Hematopoietic multipotent progenitor cell (in vitro differentiated cells): ENCODE data around the gene SLC4A11. TPM values are rescaled to one million over a fixed set of nuclear protein-coding genes. Genes with fewer than 3 reads are reported as not detected.

Experiments
- DNase-seq, 3 donors: peaks; one replicate each; pipeline ENCODE4 v3.0.0-alpha.2; 2011 to 2015; ENCODE audit warnings: low read depth in 2 of 3, low spot score in 2 of 3
- total RNA-seq: library from RNA; depleted of rRNA; stranded (reverse); fragments of >200 nt; gene quantifications from one replicate; pipeline ENCODE4 v1.2.3, GENCODE V29; 2012

The SLC4A11 gene
- total RNA-seq, 1 donor = 0.27 TPM

DNA sequence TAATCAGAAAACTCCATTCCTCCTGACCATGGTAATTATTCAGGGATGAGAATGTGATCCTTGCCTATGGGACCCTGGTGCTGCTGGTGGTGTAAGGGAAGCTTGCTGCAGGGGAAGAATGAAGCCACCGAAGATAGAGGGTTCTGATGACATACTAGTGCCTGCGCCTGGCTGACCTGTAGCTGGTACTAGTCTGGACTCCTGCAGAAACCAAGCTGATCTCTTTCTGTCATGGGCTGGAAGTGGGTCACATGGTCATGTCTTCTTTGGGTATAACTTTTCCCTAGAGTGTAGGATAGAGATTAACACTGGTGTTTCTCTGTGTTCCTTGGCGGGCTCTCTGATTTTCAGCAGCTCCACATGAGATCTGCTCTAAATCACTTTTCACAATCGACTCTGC, 8.6 kb upstream of the SLC4A11 start:
- DNase-seq = no peak

DNA sequence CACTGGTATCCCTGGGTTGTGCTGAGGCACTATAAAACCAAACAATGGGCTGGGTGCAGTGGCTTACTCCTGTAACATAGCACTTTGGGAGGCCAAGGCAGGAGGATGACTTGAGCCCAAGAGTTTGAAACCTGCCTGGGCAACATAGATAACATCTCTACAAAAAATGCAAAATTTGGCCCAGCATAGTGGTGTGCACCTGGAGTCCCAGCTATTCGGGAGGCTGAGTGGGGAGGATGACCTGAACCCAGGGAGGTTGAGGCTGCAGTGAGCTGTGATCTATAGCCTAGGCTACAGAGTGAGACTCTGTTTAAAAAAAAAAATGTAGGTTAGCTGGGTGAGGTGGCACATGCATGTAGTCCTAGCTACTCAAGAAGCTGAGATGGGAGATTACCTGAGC, 7.7 kb upstream of the SLC4A11 start:
- DNase-seq = no peak

DNA sequence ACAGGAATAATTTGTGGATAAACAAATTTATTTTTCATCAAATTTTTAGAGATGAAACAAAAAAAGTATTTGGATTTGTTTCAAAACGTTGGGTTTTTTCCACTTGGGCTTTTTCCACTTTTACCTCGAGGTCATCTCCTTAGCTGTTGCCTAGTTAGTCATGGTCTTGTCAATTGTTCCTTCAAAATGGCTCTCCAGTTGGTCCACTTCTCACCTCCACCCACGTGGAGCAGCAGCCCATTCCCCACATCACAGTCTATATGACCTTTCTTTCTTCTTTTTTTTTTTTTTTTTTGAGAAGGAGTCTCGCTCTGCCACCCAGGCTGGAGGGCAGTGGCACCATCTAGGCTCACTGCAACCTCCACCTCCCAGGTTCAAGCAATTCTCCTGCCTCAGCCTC, 6.7 kb upstream of the SLC4A11 start:
- no peak for DNase-seq

DNA sequence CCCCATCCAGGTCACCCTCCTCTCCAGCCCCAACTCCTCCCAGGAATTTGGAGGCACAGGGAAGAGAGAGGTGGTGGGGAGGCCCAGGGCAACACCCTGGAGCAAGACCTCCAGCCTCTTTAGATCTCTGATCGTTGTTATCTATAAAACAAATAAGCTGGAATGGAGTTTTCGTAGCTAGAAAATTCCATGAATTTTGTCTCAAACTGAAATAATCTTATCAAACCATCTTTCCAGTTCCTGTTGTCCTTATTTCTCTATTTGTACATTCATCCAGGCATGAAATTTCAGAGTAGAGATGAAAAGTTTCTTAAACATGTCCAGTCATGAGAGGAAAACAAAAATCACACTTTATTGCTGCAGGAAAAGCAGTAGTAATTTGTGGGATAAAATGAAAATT, 6.2 kb upstream of the SLC4A11 start:
- DNase-seq = no peak

DNA sequence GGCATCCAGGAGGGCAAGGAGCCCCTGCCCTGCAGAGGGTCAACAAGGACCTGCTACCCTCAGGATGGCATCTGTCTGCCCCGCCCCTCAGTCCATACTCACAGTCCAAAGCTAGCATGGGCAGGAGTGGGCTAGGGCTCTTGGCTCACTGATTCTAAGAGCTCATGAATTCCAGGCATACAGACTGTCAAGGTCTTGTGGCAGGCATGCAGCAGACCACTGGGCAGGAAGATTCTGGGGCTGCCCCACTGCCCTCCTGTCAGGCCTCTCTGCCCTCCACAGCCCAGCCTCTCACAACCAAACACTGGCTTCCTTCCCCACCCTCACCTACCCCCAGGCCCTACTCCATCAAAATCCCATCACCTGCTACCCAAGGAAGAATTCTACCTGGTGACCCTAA, 5.6 kb upstream of the SLC4A11 start:
- DNase-seq = no peak

DNA sequence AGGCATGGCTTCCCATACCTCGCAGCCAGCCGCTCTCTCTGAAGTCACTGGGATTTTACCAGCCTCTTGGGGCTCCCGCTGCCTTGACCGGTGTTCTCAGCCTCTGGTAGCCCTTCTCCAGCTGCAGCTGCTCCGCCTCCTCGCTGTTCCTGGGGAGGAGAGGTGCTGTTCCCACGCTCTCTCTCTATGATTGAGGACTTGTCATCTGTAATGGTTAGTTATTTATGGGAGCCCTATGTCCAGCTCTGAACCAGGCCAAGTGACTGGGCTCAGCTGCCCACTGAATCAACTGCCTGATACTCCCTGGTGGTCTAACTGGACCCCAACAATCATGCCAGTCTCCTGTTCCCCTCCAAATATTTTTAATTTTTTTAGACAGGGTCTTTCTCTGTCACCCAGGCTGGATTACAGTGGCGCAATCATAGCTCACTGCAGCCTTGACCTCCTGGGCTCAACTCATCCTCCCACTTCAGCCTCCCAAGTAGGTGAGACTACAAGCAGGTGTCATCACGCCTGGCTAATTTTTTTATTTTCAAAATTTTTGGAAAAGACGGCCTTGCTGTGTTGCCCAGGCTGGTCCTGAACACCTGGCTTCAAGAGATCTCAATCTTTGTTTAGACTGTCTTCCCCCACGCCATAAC, 4.8 kb upstream of the SLC4A11 start:
- no peak for DNase-seq

DNA sequence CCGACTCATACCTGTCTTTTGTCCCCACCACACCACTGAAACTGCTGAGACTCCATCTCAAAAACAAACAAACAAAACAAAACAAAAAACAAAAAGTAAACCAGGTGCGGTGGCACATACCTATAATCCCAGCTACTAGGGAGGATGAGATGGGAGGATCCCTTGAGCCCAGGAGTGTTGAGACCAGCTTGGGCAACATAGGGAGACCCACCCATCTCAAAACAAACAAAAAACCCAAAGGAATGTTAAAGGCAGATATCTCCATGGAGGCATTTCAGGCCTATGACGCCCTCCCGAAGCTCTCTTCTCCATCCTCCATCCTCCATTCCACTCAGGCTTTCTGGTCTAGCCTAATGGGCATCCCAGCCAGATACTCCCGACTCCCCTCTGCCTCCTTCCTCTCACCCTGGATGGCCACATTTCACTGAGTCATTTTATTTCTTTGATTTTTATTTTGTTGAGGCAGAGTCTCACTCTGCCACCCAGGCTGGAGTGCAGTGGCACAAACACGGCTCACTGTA, 3.2 kb upstream of the SLC4A11 start:
- no peak for DNase-seq

DNA sequence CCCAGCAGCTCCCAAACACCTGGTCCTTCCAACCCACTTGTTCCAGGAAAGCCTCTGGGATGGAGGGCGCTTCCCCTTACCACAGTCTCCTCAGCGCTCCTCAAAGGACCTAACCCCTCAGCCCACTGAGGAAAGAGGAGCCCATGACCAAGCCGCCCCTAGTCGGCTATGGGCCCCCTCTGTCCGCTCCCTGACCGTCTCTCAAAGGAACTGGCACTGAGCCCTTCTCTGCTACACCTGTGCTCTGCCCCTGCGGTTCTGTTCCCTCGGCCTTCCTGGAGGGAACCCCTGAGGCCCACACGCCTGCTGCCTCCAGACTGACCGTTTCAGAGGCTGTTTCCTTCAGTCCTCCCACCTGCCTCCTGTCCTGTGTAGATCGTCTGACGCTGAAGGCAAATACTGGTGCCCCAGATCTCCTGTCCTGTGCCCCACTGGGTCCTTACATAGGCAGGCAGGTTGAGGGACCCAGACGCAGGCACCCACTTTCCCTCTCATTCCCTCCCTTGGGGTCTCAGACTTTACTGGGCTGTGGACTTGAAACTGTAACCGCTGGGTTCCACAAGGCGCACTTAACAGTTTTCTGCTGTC, 1.9 kb upstream of the SLC4A11 start:
- no peak for DNase-seq

DNA sequence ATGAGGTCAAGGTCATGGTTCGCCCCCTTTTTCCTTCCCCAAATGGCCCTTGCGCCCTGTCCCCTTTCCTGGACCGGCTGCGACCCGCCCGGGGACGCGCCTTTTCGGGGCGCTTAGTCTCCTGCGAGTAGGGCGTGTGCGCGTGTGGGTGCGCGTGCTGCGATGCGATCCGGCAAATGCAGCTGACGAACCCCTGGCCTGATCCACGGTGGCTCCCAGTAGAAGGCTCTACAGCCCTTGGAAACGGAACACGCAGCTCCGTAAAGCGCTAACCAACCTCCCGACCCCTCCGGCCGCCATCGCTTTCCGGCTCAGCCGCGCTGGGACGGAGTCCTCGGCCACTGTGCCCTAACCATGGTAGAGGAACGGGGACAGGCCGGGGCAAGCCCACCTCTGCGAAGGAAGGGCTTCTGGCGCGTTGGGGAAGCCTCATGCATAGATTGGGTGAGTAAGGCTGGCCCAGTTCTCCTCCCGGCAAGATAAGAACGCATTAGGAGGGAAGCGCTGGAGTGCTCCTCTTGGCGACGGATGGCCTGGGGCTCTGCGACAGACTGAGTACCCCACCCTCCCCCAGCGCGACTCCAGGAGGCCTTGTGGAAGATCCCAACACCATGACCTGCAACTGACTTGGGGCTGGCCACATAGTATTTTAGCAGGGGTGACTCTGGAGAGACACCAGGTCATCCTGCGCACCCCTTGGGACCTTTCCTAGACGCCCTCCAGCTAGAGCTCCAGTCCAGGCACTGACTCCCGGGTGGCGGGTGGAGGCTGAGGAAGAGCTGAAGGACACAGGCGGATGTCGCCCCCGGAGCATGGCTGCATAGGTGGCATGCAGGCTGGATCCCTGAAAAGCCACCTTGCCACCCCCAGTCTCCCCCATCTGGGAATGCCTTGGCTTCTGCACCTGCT, 1.1 kb upstream of the SLC4A11 start:
- no peak for DNase-seq

DNA sequence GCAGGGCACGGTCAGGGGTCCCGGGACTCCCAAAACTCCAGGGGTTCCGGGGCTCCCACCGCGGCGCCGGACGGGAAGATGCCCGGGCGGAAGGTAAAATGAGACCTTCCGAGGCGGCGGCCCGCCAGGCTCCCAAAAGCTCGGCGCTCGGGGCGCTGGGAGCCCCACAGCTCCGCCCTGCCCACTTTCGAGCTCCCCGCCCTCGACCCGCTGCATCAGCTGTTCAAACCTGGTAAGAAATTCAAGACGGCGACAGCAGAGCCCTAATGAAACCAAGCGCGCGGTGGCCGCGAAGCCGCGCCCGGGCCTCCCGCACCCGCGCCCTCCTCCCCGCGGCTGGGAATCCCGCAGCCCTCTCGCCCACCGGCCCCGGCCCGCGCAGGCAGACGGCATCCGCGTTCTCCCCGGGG, 369 bp downstream of the SLC4A11 start:
- DNase-seq = peak in 2 of 3 donors; percentile 31 to 53

DNA sequence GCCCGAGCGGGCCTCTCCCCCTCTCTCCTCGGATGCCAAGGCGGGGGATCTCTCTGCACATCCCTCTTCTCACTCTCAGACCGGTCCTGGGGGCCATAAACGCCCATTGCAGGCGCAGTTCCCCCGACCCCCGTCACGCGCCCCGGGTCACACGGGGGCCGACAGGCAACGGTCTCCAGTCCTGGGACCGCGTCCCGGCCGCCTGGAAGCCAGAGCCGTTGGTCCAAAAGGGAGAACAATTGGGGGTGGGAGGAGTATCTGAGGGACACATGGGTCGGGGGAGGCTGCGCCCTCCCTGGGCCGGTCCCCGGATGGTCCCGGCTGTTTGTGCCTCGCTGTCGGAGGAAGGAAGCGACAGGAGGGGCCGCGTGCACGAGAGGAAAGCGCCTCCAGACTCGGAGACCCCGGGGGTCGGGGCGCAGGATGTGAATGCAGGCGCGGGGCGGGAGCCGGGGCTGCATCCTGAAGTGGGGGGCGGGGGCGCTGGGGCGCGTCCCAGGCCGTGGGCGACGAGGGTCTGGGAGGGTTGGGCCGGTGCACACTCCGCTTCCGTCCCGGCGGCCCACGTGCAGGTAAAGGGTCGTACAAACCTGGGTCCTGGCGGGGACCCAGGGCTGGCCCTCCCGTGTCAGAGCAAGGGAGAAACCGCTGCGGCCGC, 903 bp downstream of the SLC4A11 start:
- peak in 1 of 3 donors; percentile 33 for DNase-seq

DNA sequence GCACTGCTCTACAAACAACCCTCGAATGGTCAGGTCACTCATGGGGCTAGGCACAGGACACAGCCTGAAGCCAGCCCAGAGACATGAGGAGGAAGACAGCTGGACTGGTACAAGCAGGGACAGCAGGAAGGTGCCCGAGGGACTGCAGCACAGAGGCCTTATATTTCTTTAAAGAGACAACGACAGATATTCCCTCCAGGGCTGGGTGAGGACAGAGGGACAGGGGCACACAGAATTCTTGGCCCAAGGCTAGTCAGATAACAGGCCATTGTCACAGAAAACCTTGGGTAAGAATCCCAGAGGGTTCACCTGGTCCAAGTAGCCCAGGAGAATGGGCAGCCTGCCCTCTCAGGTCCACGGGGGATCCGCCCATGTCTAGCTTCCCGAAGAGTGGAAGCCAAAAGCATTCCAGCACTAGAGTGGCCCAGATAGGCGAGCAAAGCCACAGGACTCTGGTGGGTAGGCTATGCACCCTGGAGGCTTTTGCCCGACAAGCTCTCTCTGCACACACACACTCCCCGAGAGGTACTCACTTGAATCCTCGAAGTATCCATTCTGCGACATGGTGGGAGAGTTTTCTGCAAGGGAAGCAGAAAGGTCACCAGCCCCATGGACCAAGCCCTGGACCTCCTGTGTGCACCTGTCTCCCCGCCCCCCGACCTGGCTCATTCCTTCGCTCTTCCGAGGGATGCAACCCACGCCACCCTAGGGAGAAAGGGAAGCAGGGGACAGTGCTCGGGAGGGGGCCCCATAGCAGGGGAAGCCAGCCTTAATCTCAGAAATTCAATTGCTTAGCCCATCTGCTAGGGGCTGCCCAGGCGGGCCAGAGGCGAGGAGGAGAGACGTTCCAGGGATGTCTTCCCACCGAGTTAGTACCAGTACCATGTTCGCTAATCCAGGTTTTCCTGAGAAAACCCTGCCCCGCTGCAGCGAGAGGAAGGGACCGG, 1.7 kb downstream of the SLC4A11 start:
- no peak for DNase-seq

DNA sequence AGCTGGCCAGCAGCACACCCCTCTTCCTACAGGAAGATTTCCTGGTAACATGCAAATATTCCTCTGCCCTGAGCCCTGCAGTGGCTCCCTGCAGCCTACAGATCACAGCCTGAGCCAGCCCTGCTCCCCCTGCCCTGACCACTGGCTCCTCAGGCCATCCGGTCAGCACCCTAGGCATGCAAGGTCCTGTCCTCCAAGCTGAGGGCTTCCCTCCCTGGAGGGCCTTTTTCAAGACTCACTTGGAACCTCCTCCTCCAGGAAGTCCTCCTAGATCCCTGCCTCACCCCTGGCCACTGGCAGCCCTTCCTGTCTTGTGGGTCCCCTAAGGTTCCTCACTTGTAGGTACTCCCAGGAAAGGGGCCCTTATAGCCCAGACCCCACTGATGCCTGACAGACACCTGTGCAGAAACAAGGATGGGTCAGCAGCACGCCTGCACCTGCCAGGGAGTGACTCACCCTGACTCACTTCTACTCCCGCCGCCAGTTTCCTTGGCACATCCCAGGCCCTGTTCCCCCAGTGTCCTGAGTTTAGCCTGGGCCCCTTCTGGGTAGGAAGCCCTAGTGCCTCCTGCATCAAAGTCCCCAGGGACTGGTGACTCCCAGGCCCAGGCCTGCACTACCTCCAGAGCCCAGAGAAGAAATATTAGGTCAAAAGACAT, 3.2 kb downstream of the SLC4A11 start:
- no peak for DNase-seq

DNA sequence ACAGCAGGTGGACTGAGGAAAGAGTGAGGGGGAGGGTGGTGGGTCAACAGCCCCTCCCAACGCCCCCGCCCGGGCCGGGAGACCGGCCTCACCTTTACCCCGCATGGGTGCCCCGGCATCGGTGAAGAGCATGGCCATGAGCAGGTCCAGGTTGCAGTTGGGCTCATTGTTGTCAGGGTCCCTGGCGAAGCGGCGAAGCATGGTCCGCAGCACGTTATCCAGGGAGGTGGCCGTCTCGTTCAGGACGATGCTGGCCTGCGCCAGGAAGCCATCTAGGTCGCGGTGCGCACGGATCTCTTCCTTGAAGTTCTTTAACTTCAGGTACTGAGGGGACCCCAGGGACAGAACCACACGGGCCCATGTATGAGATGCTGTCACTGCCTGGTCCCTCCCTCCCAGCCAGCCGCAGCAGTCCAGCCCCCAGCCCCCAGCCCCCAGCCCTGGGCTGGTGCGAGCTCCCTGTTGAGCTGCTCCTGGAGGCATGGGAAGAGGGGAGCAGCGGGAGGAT, 4.9 kb downstream of the SLC4A11 start:
- no peak for DNase-seq

DNA sequence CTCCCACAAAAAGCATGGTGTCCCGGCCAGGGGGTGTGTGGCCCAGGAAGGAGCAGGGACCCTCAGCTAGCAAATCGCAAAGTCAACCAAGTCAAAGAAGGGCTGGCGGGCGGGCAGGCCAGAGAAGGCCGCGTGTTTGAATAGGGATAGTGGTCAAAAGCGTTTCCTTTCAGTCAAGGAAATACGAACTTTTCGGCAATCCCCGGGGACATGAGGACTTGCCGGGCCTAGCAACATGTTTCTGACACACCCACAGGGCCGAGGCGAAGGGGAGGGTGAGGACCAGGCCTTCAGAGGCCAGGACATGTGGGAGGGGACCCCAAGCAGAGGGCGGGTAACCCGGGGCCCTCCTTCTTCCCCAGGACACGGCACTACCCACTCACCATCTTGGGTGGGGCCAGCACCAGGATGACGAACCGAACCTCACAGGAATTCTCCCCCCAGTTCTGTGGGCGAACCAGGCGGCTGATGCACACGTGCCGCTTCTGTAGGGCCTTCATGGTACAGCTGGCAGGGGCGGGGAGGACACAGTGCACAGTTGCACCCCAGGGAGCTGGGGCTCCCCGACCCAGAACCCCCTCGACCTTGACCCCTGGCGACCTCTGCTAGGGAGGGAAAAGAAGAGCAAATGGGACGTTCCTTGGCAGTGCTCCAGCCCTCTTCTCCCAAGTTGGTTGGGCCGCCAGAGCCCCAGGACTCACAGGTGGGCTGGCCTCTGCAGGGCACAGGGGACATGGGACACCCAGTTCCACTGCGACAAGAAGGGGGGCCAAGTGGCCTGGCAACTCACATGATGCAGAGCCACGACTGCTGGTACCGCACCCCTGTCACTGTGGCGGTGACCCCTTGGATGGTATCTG, 5.6 kb downstream of the SLC4A11 start:
- no peak for DNase-seq

DNA sequence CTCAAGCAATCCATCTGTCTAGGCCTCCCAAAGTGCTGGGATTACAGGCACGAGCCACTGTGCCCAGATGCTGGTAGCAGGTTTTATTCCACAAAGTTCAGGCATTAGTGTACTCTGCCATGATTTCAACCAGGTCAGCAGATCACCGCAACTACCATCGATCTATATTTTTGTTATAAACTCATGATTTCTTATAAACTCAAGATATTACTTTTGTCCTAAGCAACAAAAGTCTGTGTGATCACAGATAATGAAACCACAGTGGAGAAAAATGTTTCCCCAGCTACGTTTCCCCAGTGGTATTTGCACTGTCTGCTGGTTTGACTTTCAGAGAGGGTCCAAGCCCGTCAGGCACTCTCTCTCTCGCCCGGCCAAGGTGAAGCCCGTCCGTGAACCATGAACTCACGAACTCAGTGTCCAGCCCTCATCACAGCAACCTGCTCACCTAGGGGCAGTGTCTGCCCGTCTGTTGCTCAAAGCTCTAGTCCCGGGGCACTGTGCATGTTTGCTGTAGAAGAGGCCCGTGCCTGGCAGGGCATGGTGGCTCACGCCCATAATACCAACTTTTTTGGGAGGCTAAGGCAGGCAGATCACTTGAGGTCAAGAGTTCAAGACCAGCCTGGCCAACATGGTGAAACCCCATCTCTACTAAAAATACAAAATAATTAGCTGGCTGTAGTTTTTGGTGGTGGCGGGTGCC, 7.0 kb downstream of the SLC4A11 start:
- no peak for DNase-seq

DNA sequence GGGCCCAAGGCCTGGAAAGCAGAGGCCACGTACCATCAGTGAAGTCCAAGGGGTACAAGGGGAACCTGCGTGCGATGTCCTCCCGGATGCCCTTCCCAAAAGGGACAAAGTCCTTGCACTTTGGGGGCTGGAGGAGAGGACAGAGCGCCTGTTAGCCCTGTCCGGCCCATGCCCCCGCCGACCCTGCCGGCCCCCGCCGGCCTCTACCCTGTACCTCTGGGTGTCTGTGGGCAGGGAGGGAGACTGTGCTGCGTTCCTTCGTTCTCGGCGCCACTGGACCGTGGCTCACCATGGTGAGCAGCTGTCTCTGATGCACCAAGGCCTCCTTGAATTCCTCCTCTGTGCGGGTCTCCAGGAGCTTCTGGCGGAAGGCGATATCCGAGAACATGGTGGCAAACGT, 7.9 kb downstream of the SLC4A11 start:
- no peak for DNase-seq

DNA sequence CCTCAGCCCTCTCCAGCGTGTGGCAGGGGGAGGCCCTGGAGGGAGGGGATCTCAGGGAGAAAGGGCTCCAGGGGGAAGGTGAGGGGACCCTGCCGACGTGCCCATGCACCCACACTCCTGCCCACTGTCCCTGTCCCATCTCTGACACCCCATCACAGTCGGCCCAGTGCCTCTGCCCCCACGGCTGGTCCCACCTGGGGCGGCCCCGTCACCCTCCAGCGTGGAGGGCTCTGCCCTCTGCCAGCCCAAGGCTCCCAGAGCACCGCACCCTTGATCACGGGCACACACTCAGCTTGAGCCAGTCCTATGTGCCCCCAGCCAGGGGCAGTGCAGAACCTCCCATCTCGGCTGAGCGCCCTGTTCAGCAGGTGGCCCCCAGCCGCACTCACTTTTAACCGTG, 9.2 kb downstream of the SLC4A11 start:
- DNase-seq = no peak
